GM18873 (cell line): ENCODE results near the gene SMAD6.

Source experiments
- ATAC-seq: cut with Tn5 transposase; IDR thresholded peaks from one replicate; pipeline ENCODE4 v1.9.1; 2021; ENCODE audit warnings: mild to moderate bottlenecking, moderate library complexity, moderate number of reproducible peaks; ENCODE audit not compliant: unreplicated experiment, low FRiP score

Gene SMAD6

GRCh38 chr15:66768987-66769386 lies 67.0 kb downstream of the SMAD6 start:
- ATAC-seq: no peak

DNA sequence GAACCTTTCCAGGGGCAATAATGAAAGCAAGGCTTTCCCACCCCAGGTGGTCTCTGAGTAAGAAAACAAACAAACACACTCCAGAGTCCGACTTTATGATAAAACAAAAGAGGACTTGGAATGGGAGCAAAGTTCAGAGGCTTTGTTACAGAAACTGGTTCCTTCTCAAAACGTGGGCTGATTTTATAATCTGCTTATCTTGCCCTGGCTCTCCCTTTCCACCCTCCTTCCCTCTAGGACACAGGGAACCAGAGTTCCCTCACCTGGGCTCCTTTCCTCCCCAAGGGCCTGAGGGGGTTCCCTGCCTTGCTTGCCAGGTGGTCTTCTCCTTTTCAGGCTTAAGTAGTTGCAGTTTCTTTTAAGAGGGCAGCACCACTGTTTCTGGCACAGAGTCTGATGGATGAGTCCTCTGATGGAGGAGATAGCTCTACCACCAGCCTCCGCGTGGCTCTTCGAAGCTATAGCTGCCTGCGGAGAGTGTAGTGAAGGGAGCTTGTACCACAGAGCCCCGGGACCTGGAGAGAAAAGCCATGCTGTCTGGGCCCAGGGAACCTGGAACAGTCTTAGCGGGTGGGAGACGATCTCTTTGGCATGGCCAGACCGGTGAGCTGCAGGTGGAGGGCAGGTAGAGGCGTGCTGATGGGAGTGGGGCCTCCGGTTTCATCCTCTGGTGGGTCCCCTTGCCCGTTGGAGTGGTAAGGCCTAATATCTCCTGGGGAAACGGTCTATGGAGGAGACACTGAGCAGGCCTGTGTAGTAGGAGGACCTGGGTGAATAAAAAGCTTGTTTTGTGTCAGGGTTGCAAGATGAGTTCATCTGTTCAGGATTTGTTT lies 68.7 kb downstream of the SMAD6 start:
- no peak for ATAC-seq

DNA sequence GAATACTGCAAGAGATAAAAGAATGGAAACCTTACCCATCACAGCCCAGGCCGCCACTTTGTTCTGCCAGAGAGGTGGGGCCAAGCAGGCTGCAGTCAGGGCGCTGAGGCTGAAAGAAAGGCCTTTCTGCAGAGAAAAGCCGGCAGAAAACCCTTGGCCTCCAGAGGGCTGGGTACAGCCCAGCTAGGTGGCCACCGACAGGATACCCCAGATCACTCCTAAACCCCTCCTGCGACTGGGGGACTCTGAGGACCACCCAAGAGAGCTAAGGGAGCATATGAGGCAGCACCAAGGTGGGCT lies 69.3 kb downstream of the SMAD6 start:
- no peak for ATAC-seq

DNA sequence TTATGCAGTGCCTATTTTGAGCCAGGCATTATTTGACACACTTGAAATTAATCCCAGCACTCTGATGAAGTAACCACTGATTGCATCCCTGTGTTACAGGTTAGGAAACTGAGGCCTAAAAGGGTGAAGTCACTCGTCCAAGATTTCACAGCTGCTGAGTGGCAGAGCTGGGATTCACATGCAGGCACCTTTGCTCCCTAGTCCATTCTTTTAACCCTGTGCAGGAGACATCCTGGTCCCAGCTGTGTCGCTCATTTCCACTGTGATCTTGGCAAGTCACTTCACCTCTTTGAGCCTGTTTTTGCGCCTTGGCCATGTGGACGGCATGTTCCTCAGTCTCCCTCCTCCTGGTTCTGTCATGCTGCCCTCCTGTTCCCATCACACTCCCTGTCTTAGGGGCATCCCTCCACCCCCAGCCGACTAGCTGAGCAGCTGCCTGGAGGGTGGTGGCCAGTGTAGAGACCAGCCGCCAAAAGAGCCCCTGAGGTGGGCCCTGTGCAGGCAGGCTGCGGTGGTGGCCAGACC lies 70.6 kb downstream of the SMAD6 start:
- no peak for ATAC-seq

- no peak for ATAC-seq
These were observed 71.3 kb downstream of the SMAD6 start for GRCh38 chr15:66773129-66773873.

- no peak for ATAC-seq
These were observed 72.2 kb downstream of the SMAD6 start for GRCh38 chr15:66774001-66774814.

DNA sequence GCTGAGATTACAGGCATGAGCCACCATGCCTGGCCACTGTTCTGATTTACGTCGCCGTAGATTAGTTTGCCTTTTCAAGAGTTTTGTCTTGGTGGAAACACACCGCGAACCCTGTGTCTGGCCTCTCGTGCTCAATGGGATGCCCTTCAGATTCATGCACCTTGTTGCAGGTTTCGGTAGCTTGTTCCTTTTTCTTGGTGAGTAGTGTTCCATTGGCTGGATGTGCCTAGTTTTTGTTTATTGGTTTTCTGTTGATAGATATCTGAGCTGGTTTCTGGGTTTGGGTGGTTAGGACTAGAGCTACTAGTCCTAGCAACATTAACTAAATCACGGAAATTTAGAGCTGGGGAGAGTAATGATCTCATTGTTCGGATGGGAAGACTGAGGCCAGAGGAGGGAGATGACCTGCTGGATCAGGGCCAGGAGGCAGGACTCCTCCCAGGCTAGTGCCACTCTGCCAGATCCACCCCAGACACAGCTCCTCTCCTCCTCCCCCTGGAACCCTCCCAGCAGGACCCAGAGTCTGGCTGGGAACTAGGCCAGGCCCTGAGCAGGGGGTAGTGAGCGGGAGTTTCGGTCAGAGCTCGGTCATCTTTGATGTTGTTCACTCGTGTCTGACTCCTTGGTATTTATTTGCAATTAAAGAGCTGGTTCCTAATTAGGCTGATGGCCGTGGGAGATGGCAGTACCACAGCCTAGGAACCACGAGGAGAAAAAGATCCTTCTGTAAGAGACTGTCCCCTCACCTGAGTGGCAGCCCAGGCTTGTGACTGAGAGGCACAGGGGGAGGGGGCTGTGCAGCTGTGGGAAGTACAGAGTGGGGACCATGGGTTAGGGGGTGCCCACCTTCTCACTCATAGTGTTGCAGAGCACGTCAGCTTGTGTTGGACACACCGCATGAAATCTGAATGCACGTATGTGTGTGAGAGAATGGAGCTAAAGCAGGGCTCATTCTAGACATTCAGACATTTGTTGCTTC lies 73.4 kb downstream of the SMAD6 start:
- ATAC-seq: no peak

GRCh38 chr15:66777054-66777453 lies 75.0 kb downstream of the SMAD6 start:
- ATAC-seq: no peak

DNA sequence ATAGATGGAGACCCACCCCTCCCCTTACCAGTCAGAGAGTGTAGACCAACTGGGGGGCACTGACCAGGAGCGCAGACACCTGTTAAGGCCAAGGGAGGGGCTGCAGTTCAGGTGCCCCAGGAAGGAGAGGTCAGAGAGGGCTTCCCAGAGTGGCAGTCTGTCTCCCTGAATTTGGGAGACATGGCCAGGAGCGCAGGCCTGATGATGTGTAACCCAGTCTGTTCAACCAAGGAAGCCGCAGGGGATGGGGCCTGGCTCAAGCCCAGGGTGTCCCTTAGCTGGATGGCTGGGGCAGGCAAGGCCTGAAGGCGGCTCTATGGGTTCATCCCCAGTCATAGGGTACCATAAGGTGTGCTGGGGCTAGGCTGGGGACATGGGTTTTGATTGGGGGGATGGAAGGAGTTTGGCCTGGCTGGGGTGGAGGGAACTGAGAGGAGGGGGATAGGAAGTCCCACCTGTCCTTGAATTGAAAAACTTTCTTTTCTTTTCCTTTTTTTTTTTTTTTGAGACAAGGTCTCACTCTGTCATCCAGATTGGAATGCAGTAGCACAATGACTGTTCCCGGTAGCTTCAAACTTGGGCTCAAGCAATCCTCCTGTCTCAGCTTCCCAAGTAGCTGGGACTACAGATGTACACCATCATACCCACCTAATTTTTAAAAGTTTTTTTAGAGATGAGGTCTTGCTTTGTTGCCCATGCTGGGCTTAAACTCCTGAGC lies 75.7 kb downstream of the SMAD6 start:
- ATAC-seq: no peak

DNA sequence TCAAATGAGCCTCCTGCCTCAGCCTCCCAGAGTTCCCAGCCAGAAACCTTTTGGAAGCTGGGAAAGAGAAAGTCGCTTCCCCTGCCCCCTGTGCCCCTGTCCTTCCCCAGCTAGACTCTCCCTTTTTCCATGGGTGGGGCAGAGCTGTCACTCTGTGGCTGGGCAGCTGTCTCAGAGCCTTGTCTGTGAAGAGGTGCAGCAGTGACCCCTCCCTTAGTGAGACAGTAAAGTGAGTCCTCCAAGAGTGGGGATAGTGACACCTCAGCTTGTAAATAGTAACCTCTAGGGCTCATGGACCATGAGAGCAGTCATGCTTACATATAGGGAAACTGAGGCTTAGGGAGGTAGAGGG lies 76.3 kb downstream of the SMAD6 start:
- ATAC-seq: no peak

DNA sequence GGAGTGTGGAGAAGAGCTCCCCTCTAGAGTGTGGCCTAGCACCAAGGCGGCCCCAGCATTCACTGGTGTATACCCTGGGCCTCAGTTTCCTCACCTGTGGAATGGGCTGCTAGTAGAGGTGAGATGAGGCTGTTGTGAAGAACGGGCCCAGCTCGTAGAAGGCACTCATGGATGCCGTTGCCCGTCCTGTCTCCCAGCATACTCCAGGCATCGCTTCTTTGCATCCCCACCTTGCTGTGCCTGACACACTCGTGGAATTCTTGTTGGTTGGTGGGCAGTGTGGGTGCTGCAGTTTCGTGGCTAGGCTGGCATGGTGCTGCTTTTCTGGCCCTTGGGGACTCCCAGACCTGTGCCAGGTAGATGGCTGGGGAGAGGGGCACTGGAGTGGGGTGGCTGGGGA lies 76.7 kb downstream of the SMAD6 start:
- no peak for ATAC-seq

DNA sequence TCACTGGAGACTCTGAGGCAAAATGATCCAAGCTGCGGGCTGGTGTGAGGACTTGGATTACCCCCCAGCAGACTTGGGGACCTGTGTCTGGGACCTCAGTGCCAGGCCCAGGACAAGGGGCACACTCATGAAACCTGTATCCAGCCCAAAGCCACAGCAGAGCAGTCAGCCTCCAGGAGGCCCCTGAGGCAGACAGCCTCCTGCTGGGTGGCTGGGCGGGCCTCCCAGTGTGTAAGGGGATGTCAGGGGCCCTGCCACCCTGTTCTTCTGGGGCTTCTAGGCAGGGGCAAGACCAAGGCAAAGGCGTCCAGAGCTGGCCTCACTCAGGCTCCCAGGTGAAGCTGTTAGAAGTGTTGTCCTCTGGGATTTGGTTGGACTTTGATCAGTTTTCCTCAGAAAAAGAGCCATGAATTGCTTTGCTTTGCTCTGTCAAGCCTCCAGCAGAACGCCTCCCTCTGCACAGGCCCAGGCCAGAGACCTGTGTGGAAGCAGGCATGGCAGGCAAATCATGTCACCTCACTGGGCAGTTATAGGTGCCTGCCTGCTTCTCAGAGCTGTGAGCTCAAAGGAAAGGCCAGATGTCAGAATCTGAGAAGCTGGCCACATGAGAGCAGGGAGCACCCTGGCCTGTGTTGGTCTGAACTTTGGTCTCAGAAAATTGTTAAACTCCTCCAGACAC lies 77.4 kb downstream of the SMAD6 start:
- ATAC-seq: no peak

GRCh38 chr15:66780172-66780972 lies 78.3 kb downstream of the SMAD6 start:
- no peak for ATAC-seq

- no peak for ATAC-seq
These were observed 79.1 kb downstream of the SMAD6 start for GRCh38 chr15:66780973-66781718.

DNA sequence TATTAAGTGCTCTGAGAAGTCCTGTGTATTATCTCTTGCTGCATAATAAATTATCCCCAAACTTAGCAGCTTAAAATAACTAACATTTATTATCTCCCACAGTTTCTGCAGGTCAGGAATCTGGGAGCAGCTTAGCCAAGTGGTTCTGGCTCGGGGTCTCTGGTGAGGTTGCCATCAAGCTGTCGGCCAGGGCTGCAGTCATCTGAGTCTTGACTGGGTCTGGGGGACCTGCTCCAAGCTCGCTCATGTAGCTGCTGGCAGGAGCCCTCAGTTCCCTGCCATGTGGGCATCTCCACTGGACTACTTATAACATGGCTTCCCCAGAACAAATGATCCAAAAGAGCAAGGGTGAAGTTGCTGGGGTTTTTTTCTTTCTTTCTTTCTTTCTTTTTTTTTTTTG lies 80.7 kb downstream of the SMAD6 start:
- ATAC-seq: no peak

- ATAC-seq: no peak
These were observed 81.3 kb downstream of the SMAD6 start for GRCh38 chr15:66783314-66783713.

- ATAC-seq: no peak
These were observed 81.7 kb downstream of the SMAD6 start for GRCh38 chr15:66783725-66784124.
